Testis (tissue), 2 donors: ENCODE measurements around the gene MAN2B2.

Source experiments
- CTCF ChIP-seq, 3 experiments: fragments of 450-650 bp in 2 of 3; fragments of 200-600 bp in 1 of 3; sonication (generic) in 1 of 3; IDR thresholded peaks; one replicate each; pipeline ENCODE4 v1.5.1; 2016 to 2019; ENCODE audit warnings: antibody characterized with exemption in 3 of 3, mild to moderate bottlenecking in 2 of 3, moderate library complexity in 1 of 3
- POLR2A ChIP-seq: fragments of 450-650 bp; IDR thresholded peaks from one replicate; pipeline ENCODE4 v1.6.1; 2017; ENCODE audit warnings: antibody characterized with exemption, mild to moderate bottlenecking, moderate library complexity

- TF ChIP-seq POLR2A: no peak
- TF ChIP-seq CTCF (IDR thresholded peaks at IDR 0.05): no peak
Measured at GRCh38 chr4:6612961-6613675, 38.1 kb downstream of the MAN2B2 start.
